ENCODE data around the gene TP53I13.

The TP53I13 gene

GRCh38 chr17:29612094-29612403, 43.5 kb downstream of the TP53I13 start:
- H3K4me1 ChIP-seq (ENCODE audit: control insufficient read depth, insufficient read depth, low read length) = peaks cover 22% of the 10 kb centered on the region
- H3K4me3 ChIP-seq (ENCODE audit: insufficient read depth, low read depth, low read length) = no peak overlapping the region
- no peaks in the 10 kb centered on the region for H3K36me3 ChIP-seq (ENCODE audit: control insufficient read depth, insufficient read depth, low read length)
- WGBS, 2 experiments = 96 to 97% methylated on average over 12 of the region's 12 CpGs
- H3K27me3 ChIP-seq (ENCODE audit: control insufficient read depth, insufficient read depth, low read length, poor library complexity, severe bottlenecking) = peaks cover 44% of the 10 kb centered on the region
- H3K27ac ChIP-seq (ENCODE audit: insufficient read depth, low read depth, low read length, poor library complexity, severe bottlenecking) = no peak overlapping the region
- no peaks in the 10 kb centered on the region for H3K9me3 ChIP-seq (ENCODE audit: control insufficient read depth, low read length)

DNA sequence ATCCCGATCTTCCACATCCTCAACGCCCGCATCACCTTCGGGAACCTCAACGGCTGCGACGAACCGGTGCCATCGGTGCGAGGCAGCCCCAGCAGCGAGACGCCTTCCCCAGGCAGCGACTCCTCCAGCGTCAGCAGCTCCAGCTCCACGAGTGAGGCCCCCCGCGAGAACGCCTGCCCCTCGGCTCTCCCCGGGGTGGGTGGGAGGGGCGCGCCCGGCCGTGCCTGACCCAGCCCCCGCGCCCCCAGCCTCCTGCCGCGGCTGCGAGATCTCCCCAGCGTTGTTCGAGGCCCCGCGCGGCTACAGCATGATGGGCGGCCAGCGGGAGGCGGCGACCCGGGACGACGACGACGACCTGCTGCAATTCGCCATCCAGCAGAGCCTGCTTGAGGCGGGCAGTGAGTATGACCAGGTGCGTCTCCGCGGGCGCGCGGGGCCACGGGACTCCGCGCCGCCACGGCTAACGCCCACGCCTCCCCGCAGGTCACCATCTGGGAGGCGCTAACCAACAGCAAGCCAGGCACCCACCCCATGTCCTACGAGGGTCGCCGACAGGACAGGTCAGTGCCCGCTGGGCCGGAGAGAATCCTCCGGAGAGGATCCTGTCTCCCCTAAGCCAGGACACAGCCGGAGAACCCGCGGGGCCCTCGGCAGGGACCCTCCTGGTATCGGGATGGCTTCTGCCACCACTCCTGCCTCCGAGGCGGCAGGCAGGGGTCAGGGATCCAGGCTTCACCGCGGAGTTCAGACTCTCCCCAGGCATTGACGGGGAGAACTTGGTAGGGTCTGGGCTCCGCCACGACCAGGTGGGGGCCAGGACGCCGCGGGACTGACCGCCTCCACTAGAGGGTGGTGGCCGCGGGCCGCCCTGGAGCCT, 44.1 kb downstream of the TP53I13 start:
- WGBS, 2 experiments = 92% methylated on average over 85 of the region's 85 CpGs
- Histone ChIP-seq H3K27ac (ENCODE audit: insufficient read depth, low read depth, low read length, poor library complexity, severe bottlenecking) (no peak overlapping the region), H3K36me3 (ENCODE audit: control insufficient read depth, insufficient read depth, low read length) (no peaks in the 10 kb centered on the region), H3K9me3 (ENCODE audit: control insufficient read depth, low read length) (no peaks in the 10 kb centered on the region), H3K27me3 (ENCODE audit: control insufficient read depth, insufficient read depth, low read length, poor library complexity, severe bottlenecking) (peaks cover 50% of the 10 kb centered on the region), H3K4me3 (ENCODE audit: insufficient read depth, low read depth, low read length) (no peak overlapping the region), H3K4me1 (ENCODE audit: control insufficient read depth, insufficient read depth, low read length) (peaks cover 28% of the 10 kb centered on the region)

DNA sequence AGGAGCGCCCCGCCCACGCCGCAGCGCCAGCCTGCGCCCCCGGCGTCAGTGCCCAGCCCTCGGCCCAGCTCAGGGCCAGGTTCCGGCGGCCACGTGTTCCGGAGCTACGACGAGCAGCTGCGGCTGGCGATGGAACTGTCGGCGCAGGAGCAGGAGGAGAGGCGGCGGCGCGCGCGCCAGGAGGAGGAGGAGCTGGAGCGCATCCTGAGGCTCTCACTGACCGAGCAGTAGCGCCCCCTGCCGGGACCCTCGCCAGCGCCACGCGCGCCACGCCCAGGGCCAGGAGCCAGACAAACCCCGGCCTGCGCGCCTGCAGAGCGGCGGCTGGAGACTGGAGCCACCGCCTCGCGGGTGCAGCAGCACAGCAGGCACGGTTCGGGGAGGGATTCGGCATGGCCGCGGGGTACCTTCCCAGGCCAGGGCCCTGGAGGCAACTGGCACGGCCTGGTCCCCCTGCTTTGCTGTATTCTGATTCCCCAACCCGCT, 44.9 kb downstream of the TP53I13 start:
- peaks cover 28% of the 10 kb centered on the region for H3K4me1 ChIP-seq (ENCODE audit: control insufficient read depth, insufficient read depth, low read length)
- no peaks in the 10 kb centered on the region for H3K36me3 ChIP-seq (ENCODE audit: control insufficient read depth, insufficient read depth, low read length)
- no peaks in the 10 kb centered on the region for H3K9me3 ChIP-seq (ENCODE audit: control insufficient read depth, low read length)
- WGBS, 2 experiments = 6 to 7% methylated on average over 50 of the region's 50 CpGs
- H3K4me3 ChIP-seq (ENCODE audit: insufficient read depth, low read depth, low read length) = no peak overlapping the region
- H3K27me3 ChIP-seq (ENCODE audit: control insufficient read depth, insufficient read depth, low read length, poor library complexity, severe bottlenecking) = peaks cover 58% of the 10 kb centered on the region
- H3K27ac ChIP-seq (ENCODE audit: insufficient read depth, low read depth, low read length, poor library complexity, severe bottlenecking) = no peak overlapping the region

DNA sequence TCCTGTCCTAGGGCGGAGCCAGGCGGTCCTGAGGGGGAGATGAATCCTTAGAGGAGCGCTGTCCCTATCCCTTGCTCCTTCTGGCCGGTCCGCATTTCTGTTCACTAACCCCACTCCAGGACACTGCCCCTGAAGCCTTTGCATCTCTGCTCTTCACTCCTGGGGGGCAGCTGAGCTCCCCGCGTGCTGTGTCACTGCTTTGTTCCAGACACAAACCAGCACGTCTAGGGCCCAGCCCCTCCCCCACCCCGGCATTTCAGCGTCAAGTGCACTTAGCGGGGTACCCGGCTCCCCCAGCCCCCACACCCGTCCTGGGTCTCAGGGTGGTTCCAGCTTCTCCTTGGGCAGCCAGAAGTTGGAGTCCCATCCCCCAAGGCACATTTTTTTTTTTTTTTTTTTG, 45.4 kb downstream of the TP53I13 start:
- Histone ChIP-seq H3K27ac (ENCODE audit: insufficient read depth, low read depth, low read length, poor library complexity, severe bottlenecking) (no peak overlapping the region), H3K27me3 (ENCODE audit: control insufficient read depth, insufficient read depth, low read length, poor library complexity, severe bottlenecking) (peaks cover 62% of the 10 kb centered on the region), H3K36me3 (ENCODE audit: control insufficient read depth, insufficient read depth, low read length) (no peaks in the 10 kb centered on the region), H3K4me3 (ENCODE audit: insufficient read depth, low read depth, low read length) (no peak overlapping the region), H3K4me1 (ENCODE audit: control insufficient read depth, insufficient read depth, low read length) (peaks cover 28% of the 10 kb centered on the region), H3K9me3 (ENCODE audit: control insufficient read depth, low read length) (no peaks in the 10 kb centered on the region)
- WGBS, 2 experiments = 40 to 41% methylated on average over 13 of the region's 13 CpGs

- Histone ChIP-seq H3K27me3 (ENCODE audit: control insufficient read depth, insufficient read depth, low read length, poor library complexity, severe bottlenecking) (peaks cover 69% of the 10 kb centered on the region), H3K36me3 (ENCODE audit: control insufficient read depth, insufficient read depth, low read length) (no peaks in the 10 kb centered on the region), H3K4me1 (ENCODE audit: control insufficient read depth, insufficient read depth, low read length) (peaks cover 28% of the 10 kb centered on the region), H3K27ac (ENCODE audit: insufficient read depth, low read depth, low read length, poor library complexity, severe bottlenecking) (no peak overlapping the region), H3K4me3 (ENCODE audit: insufficient read depth, low read depth, low read length) (no peak overlapping the region), H3K9me3 (ENCODE audit: control insufficient read depth, low read length) (no peaks in the 10 kb centered on the region)
- WGBS, 2 experiments = 72 to 73% methylated on average over 15 to 16 of the region's 16 CpGs
Observed at GRCh38 chr17:29614349-29615047, 46.0 kb downstream of the TP53I13 start.

- peaks cover 28% of the 10 kb centered on the region for H3K4me1 ChIP-seq (ENCODE audit: control insufficient read depth, insufficient read depth, low read length)
- H3K36me3 ChIP-seq (ENCODE audit: control insufficient read depth, insufficient read depth, low read length) = no peaks in the 10 kb centered on the region
- WGBS, 2 experiments = 70 to 72% methylated on average over 15 of the region's 15 CpGs
- peaks cover 69% of the 10 kb centered on the region for H3K27me3 ChIP-seq (ENCODE audit: control insufficient read depth, insufficient read depth, low read length, poor library complexity, severe bottlenecking)
- H3K27ac ChIP-seq (ENCODE audit: insufficient read depth, low read depth, low read length, poor library complexity, severe bottlenecking) = no peak overlapping the region
- H3K4me3 ChIP-seq (ENCODE audit: insufficient read depth, low read depth, low read length) = peak overlapping the region; percentile 29
- H3K9me3 ChIP-seq (ENCODE audit: control insufficient read depth, low read length) = no peaks in the 10 kb centered on the region
Observed at GRCh38 chr17:29615048-29615385, 46.5 kb downstream of the TP53I13 start.

DNA sequence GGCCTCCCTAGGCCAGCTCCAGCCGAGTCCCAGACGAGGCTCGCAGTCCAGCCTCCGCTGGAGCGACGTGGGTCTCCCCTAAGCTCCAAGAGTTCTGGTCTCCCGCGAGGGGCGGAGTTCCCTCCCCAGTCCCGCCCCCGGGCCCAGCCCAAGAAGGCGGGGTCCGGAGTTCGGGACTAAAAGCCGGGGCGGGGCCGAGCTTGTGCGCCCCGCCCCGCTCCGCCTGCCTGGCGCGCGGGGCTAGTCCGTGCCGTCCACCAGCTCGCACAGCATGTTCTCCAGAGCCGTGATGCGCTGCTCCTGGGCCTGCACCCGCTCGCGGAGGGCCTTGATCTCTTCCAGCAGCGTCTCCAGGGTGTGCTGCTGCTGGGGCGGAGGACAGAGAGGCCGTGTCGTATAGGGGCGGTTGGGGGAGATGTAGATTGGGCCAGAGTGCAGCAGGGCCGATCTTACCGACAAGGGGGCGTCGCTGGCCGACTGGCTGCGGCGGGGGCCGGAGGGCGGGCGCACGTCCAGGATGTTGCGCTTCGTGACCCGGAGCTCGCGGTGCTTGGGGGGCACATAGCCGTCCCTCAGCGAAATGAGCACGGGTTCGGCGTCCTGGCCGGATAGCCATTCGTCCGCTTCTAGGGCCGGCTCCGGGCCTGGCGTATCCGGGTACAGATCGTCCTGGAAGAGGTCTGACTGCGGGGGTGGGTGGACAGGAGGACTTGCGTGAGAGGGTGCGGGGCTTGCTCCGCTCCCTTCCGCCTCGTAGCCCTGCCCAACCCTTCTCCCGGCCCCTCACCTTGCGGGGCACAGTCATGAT, 47.2 kb downstream of the TP53I13 start:
- H3K27me3 ChIP-seq (ENCODE audit: control insufficient read depth, insufficient read depth, low read length, poor library complexity, severe bottlenecking) = peaks cover 70% of the 10 kb centered on the region
- H3K4me3 ChIP-seq (ENCODE audit: insufficient read depth, low read depth, low read length) = peak overlapping the region; percentile 29
- 3% methylated on average over 74 of the region's 74 CpGs for WGBS, 2 experiments
- H3K27ac ChIP-seq (ENCODE audit: insufficient read depth, low read depth, low read length, poor library complexity, severe bottlenecking) = no peak overlapping the region
- peaks cover 32% of the 10 kb centered on the region for H3K4me1 ChIP-seq (ENCODE audit: control insufficient read depth, insufficient read depth, low read length)
- H3K36me3 ChIP-seq (ENCODE audit: control insufficient read depth, insufficient read depth, low read length) = no peaks in the 10 kb centered on the region
- H3K9me3 ChIP-seq (ENCODE audit: control insufficient read depth, low read length) = no peaks in the 10 kb centered on the region

DNA sequence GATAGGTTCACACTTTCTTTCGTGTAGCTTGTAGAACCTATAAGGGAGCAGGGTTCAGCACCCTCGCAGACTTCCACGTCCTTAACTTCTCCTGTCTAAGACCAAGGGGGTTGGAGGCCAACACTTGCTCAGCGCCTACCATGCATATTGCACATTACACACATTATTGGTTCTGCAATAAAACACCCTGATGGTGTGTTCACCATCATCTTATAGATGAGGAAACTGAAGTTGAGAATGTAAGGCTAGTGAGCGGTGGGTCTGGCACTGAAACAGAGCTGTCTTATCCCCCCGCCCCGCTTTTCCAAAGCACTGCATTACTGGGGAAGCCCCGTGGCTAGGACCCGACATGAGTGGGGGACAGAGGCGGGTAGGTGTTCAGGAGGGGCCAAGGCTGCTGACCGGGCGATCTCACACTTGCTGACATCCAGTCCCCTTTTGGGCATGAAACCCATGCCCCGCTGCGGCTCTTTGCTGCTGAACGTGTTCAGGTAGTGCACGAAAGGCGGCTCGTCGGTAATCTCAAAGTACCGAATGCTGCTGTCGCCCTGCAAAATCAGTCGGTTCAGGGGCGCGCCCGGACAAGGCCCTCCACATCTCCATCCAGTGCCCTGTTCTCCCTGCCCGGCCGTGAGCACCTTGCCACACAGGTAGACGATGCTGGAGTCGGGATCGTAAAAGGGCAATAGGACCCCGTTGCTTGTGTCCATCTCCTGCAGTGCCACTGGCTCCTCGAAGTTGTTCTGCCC, 48.0 kb downstream of the TP53I13 start:
- WGBS, 2 experiments = 36 to 41% methylated on average over 32 of the region's 32 CpGs
- peaks cover 32% of the 10 kb centered on the region for H3K4me1 ChIP-seq (ENCODE audit: control insufficient read depth, insufficient read depth, low read length)
- peaks cover 78% of the 10 kb centered on the region for H3K27me3 ChIP-seq (ENCODE audit: control insufficient read depth, insufficient read depth, low read length, poor library complexity, severe bottlenecking)
- H3K36me3 ChIP-seq (ENCODE audit: control insufficient read depth, insufficient read depth, low read length) = no peaks in the 10 kb centered on the region
- no peak overlapping the region for H3K27ac ChIP-seq (ENCODE audit: insufficient read depth, low read depth, low read length, poor library complexity, severe bottlenecking)
- H3K4me3 ChIP-seq (ENCODE audit: insufficient read depth, low read depth, low read length) = peak overlapping the region; percentile 29
- H3K9me3 ChIP-seq (ENCODE audit: control insufficient read depth, low read length) = no peaks in the 10 kb centered on the region

DNA sequence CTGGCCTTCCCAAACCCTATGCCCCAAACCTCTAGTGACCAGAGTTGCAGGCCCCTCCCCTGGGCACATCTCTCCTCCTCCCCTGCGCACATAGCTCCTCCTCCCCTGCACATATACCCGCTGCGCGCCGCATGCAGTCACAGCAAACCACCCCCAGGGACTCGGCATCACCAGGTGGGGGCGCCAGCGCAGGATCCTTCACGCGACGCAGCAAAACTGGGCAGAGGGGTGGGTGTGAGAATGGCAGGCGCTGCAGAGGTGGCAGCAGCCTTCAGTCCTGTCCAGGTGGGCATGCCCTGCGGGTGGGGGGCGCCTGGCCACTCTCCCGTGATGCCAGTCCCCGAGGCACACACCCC, 48.6 kb downstream of the TP53I13 start:
- H3K4me1 ChIP-seq (ENCODE audit: control insufficient read depth, insufficient read depth, low read length) = peaks cover 32% of the 10 kb centered on the region
- peaks cover 85% of the 10 kb centered on the region for H3K27me3 ChIP-seq (ENCODE audit: control insufficient read depth, insufficient read depth, low read length, poor library complexity, severe bottlenecking)
- H3K27ac ChIP-seq (ENCODE audit: insufficient read depth, low read depth, low read length, poor library complexity, severe bottlenecking) = no peak overlapping the region
- no peaks in the 10 kb centered on the region for H3K9me3 ChIP-seq (ENCODE audit: control insufficient read depth, low read length)
- no peaks in the 10 kb centered on the region for H3K36me3 ChIP-seq (ENCODE audit: control insufficient read depth, insufficient read depth, low read length)
- H3K4me3 ChIP-seq (ENCODE audit: insufficient read depth, low read depth, low read length) = no peak overlapping the region
- WGBS, 2 experiments = 5 to 6% methylated on average over 16 of the region's 16 CpGs
